HG02852 (cell line): ENCODE data around the gene VOPP1.

ENCODE experiments used
- ATAC-seq: cut with Tn5 transposase; IDR thresholded peaks from one replicate; pipeline ENCODE4 v1.9.1; 2021; ENCODE audit warnings: mild to moderate bottlenecking, moderate library complexity; ENCODE audit not compliant: unreplicated experiment

The VOPP1 gene

DNA sequence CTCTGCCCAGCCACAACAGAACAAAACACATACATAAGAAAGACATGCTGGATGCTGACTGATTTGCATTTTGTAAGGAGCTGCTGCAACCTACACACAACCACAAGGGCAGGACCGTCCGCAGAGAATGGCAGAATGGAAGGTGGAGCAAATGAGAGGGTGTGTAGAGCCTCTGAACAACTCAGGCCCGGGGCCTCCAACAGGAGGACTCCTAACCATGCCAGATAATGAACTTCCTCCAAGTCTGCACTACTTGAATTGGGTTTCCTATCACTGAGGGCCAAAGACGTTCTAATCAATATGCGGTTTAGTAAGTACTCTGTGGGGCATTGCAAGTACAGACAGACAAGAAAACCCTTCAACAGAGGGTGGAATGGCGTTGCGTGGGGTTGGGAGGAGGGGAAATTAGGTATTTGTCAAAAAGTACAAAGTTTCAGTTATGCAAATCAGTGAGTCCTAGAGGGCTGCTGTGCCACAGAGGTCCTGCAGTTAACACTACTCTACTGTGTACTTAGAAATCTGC, 14.6 kb downstream of the VOPP1 start:
- ATAC-seq, result peak; percentile 81

DNA sequence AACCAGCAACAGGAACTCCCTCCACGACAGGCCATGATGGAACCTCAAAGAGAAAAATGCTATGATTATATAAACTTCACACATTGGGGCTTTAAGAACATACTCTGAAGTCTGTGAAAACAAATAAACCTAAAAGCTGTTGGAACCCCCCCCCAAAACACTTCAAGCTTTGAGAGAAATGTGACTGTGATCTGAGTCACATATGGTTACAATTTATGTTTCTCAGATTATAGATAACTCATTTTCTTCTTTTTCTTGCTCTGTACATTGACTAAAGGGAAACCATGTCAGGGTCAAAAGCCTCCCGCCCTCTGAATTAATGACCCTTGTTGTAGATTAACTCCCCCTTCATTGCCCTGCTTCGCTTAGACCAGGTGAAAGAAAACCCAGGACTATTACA, 15.8 kb downstream of the VOPP1 start:
- no peak for ATAC-seq

DNA sequence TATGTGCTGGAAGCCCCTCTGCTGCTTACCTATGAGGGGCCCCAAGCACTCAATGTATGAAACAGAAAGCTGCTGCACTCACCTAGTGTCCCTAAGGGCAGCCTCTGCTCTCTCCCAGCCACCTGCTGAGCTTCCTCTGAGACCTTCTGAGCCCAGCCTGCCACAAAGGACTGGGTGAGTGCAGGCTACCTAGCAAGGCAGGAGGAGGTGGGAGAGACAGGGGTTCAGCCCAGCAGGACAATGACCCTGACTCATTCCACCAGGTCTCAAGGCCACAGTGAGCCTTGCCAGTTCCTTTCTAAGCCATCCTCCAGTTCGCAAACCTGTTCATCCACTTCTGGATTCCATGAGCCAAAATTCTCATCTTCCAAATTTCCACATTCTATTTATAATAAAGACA, 16.3 kb downstream of the VOPP1 start:
- peak; percentile 21 for ATAC-seq

DNA sequence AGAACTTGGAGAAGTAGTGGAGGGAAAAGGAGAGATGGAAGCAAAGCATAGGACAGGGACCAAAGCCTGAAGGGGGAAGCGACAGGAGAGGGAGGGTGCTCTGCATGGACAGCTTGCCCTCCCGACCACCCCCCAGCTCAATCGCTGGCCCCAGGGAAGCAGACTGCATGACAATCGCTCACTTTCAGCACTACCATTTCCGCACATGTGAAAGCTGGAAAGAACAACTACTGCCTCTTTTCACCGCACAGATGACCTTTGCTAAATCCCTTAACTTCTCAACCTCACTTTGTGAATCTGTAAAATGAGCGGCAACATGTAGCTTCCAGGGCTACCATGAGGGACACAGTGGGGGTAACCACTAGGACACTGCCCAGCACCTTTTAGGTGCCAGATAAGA, 17.1 kb downstream of the VOPP1 start:
- no peak for ATAC-seq

DNA sequence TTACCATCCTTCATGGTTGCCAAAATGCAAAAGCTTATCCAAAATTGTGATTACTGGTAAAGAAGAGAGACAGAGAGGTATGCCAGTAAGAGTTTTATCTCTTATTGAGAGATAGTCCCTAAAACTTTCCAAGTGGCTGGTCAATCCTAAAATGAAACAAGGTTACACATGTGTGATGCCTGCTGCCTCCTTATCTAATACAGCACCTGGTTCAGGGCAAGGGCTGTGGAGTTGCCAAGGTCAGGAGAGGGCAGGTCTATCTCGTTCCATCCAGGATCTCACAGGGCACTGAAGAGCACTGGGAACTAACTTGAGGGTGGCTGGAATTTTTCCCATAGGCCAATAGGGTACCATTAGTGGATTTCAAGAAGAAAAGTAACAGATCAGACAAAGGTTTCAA, 18.3 kb downstream of the VOPP1 start:
- no peak for ATAC-seq

DNA sequence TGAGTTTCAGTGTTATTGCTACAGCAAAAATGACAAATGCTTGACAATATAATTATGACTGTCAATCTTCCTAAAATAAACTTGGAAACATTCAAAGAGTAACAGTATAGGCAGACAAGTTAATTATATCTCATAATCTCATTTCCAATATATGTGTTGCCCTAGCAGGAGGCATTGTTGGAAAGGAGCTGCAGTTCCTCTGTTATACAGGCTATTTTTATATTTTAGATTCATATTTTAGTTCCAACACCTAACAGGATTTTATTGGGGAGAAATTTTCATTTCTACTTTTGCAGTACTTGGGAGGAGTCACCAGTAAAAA, 19.3 kb downstream of the VOPP1 start:
- no peak for ATAC-seq

DNA sequence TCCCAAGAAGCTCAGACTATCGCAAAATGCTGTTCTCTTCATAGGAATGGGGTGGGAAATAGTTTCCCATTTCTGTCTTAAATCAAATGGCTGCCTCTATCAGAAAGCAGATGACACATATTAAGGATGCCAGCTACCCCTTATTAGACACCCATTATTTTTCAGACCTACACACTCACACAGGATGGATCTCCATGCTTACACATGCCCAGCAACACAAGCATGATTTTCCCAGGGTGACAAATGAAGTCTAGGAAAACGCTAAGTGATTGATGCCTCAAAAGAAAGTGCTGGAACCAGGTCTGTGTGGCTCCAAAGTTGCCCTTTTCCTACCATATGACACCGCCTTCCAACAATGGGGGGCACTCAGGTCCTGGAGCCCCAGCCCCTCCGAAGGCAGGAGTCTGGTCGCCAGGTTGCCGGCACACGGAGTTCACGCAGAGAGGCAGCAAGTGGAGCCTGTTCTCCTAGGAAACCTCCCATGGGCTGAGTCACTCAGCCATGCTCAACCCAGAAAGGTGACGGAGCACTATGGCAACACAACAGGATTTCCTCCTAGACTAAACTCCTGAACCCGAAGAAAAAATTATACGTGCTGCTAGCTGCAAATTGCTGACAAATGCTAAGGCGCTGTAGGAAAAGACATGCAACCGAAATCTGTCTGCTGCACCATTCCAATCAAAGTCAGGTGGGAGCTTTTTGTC, 19.8 kb downstream of the VOPP1 start:
- ATAC-seq, result no peak

DNA sequence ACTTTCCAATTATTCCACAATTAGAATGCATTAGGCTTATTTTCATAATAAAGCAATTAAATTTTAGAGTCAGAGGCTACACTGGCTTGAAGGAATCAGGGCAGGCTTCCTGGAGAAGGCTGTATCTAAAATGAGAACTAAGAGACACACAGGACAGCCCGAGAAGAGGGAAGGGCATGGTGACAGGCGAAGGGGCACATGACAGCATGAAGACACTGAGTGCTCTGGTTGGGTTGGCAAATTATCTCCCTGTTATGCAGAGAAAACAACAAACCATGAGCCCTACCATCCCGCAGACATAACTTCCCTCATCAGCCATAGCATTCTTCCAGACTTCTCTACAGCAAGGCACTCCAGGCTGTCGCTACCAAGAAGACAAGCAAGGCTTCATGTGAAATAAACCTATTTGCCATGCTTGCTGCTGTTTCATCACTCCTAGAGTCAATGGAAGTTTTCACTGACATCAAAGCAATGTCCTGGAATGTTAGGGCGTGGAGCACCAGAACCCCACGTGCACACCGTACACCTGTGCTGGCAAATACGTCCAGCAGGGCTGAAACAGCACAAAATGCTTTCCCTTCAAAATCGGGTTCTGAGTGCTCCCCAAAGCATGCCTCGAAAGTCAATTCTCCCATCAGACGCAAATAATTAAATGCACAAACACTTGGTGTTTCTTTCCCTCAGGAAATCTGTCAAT, 21.3 kb downstream of the VOPP1 start:
- ATAC-seq, result no peak

DNA sequence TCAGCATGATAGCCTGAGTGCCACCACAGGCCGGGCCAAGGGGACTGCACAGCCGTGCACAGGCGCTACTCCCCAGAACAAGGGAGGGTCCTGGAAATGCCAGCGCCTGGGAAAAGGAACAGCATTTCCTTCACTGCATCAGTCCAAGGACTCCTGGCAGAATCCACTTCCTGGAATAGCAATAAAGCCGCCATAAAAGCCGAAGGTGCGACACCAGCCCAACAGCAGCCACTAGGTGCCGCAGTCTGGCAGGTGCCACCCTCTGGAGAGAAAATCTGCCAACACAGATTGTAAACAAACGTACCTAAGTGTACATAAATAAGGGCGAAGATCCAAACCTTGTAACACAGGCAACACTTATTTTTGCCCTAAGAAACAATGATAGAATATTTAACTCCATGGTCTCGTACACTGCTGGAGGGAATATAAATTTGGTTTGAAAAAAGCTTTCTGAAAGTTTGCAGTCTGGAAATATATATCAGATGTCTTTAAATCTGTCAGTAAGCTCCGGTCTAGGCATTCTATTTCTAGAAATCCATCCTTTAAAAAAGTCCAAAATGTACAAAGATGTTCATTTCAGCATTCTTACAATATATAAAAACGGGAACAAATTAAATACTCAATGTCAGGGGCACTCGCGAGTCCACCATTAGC, 22.2 kb downstream of the VOPP1 start:
- no peak for ATAC-seq

DNA sequence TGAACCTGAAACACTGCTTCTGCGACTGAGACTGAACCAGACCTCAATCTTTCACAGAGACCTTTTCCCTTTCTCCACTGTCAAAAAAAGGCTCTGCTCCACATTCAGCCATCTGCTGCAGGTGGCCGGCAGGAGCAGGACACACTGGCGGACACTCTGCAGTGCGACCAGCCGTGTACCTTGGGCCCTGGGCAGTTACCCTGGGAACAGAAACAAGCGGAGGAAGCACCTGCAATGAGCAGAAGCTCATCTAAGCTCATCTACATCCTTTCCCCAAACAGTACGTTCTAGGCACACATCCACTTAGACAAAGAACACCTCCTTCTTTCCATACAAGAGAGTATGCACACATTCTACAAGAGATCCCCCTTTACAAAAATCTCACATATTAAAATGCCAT, 22.8 kb downstream of the VOPP1 start:
- peak; percentile 29 for ATAC-seq

DNA sequence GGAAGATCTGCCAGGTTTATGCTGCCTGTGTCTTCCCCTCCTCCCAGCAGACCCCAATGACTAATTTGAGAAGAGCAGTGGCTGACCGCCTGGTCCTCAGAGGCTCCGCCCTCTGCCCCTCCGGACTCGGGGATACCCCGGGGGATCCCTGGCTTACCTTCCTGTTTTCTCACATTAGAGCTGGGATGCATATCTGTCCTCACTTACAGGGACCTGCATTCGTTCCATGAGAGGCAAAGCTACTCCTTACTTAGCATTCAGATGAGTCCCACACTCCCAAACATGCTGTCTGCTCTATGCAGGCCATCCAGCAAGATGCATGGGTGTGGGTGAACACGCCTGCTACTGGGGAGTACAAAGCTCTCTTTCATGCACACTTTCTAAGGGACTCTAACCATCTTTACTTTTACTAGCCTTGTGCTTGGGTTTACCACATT, 24.0 kb downstream of the VOPP1 start:
- peak; percentile 57 for ATAC-seq

DNA sequence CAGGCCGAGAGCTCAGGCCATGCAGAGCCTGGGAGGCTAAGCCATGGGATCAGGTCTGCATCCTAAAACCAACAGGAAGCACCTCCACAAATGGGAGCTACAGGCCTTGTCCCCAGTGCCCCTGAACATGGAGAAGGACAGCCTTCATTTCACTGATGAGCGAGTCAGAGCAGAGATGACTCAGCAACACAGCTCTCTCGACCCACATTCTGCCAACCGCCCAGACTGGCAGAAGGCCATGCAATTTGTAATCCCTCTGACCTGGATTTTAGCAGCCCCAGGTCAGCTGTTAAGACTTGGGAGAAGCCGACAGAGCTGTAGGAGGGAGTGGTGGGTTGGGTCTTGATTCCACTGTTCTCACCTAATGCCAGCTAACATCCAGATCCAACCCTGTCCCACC, 25.5 kb downstream of the VOPP1 start:
- no peak for ATAC-seq

DNA sequence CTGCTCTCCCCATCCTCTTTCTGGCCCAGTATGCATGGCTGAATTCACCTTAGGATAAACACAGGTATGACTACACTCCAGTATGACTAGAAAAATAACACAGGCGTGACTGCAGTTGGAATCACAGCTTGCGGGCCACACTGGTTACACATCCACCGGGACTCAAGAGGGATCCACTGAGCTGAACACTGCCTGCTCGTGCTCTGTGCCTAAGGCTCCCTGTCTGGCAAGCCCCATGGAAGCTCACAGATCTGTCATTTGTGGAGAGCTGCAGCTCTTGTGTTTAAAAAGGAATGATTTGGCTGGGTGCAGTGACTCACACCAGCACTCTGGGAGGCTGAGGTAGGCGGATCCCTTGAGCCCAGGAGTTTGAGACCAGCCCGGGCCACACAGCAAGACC, 26.8 kb downstream of the VOPP1 start:
- ATAC-seq, result no peak

DNA sequence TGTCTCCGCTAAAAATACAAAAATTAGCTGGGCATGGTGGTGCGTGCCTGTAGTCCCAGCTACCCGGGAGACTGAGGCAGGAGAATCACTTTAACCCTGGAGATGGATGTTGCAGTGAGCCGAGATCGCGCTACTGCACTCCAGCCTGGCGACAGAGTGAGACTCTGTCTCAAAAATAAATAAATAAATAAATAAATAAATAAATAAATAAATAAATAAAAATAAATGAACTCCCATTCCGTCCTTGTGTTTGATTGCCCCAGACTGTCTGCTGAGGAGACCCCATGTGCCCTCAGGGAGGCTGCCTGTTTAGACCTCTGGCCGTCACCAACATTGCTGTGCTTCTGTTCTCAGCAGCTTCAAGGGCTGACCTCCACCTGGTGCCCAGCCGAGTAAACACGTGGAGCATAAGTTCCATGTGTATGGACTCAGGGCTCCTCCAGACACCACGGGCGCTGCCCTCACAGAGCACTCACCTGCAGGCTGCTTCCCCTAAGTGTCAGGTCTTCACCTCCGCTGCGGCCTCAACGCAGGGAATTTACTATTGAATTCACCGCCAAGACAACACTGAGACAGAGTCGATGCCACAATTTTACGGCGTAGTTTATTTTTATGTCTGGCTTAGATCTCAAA, 32.0 kb downstream of the VOPP1 start:
- ATAC-seq, result no peak

DNA sequence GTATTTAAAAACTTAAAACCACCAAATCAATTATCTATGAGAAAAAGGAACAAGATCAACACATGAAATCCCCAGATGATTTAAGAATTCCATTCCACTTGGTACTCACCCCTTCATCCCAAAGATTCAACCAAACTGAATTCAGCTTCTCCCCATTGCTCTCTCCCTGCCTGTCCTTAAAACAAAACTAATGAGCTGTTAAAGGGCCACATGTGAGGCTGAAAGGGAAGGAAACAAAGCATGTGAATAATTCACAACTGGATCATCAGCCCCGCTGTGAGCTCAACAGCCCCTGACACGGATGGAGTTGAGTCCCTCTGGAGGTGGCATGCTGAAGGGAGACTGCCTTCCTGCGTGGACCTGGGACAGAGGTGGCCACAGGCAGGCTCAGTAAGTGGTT, 32.9 kb downstream of the VOPP1 start:
- ATAC-seq, result no peak

DNA sequence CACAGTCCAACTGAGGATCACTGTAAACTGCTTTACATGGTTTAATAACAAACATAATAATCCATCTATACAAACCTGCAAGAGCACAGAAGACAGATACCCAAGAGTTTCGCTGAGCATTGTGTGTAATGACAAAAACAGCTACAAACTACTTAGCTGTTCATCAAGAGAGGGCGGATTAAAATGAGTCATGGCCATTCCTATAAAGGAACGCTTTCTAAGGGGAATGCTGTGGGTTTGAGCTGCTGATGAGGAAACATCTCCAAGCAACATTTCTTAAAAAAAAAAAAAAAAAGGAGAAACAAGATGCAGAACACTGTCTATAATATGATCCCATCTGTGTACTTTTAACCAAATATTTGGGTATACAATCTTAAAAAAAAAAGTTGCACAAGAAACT, 33.8 kb downstream of the VOPP1 start:
- no peak for ATAC-seq

DNA sequence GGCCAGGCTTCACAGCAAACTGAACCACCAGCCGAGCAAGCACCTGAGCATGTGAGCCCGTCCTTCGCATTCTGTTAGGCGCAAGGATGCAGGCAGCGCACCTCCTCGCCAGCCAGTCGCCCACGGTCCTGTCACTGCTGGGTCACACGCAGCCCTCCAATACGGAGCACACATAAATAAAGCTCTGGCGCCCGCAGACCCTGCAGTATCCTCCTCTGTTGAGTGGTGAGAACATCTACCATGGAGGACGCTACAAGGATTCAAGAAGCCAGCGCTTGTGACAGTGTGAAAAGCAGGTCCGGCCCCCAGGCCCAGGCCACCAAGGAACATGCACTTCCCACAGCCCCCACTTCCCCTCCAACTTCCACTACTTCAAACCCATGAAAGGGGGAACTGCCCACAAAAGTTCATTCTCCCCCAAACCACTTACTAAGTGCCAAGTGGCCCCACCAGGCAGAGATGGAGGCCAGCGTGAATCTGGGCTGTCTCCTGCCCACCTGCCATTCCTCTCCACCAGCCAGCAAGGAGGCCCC, 34.8 kb downstream of the VOPP1 start:
- no peak for ATAC-seq

DNA sequence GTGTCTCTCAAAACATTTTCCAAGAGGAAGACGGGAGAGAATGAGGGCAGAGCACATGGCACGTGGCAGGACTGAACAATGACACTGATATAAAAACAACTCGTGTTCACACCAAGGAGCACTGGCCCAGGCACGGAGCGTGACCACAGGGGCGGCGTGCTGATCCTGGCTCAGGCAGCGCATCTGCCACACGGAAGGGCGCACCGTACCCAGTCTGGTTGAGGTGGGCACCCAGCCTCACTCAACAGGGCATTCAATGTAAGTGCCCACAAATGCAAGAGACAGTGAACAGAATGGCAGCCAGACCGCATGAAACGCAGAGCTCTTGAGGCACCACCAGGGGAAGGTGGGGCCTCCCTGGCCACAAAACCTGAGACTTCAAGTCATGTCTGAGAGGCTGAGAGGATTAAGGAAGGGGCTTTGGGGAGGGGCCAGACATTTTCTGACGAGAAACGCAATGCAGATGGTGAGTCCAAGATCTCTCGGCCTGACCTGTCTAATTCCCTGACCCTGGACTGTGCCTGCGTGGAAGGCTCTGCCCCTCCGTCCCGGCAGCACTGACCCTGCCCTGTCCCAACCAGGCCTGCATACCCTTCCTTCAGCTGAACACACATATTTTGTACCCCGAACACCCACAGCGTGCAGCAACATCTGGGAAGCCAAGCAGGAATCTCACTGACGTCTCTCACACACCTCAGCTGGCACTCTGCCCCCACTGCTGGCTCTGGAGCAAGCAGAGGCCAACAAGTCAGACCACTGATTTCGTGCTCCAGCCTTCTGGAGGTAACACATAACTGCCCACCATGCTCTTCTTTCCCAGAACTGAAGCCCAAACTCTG, 35.5 kb downstream of the VOPP1 start:
- ATAC-seq, result no peak

DNA sequence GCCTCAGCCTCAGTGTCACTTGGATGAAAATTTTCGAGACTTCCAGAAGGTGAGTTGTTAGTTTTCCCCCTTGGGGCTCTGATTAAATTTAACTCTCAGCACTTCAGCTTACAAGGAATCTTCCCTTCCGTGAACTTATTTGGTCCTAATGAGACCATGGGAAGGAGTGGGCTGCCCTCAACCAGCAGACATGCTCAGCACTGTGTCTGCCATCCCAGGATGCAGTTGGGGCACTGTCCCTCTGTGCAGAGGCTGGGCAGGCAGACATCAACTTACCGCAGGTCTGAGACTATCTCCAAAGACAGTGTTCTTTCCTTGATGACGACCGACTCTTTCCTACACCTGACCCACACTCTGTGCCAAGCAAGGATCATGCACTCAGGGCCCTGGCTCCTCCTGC, 36.7 kb downstream of the VOPP1 start:
- ATAC-seq, result no peak

DNA sequence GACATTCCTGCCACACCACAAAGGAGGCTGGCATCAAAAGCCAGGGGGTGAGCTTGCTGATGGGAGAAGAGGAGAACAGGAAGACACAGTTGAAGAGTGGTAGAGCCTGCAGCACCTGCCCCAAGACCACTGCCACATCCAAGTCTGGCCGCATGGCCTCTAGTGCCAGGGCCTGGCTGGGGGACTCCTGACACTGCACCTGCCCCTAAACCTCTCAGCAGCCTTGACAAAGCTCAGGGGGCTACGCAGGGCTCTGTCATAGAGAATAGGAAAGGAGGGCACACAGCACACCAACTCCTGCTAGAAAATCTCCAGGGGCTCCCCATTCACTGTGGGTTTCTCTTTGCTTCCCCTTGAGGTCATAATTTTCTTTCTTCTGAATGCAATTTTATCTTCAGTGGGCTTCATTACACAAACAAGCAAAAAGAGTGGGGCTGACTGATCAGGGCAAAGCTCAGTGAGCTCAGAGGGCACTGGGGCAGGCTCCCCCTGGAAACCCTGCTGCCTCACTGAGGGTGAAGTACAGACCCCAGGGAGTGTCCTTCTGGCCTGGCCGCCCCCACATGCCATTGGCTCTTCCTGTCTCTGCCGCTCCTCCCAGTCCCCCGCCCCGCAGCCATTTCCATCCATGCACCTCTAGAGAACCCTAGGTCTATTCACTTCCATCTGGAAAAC, 37.2 kb downstream of the VOPP1 start:
- ATAC-seq, result no peak
